ENCODE results near the gene FALEC. TPM values are rescaled to one million over a fixed set of nuclear protein-coding genes. Genes with fewer than 3 reads are reported as not detected.

The FALEC gene
- total and polyA plus RNA-seq, 11 donors = 0.18 to 0.96 (median 0.49) TPM; not detected in 7

GRCh38 chr1:150575072-150575489 is 59.5 kb downstream of the FALEC start:
- H3K27ac ChIP-seq = peak overlapping the region; percentile 99 to 100 (median 100)
- H3K36me3 ChIP-seq = peaks cover 6 to 85% (median 69%) of the 10 kb centered on the region in 9 donors
- WGBS, 4 donors = 5 to 17% (median 10%) methylated on average over 4 of the region's 4 CpGs
- DNase-seq (no peak), ATAC-seq (peak; percentile 10 to 37 (median 24))
- TF ChIP-seq, protein P1, sequence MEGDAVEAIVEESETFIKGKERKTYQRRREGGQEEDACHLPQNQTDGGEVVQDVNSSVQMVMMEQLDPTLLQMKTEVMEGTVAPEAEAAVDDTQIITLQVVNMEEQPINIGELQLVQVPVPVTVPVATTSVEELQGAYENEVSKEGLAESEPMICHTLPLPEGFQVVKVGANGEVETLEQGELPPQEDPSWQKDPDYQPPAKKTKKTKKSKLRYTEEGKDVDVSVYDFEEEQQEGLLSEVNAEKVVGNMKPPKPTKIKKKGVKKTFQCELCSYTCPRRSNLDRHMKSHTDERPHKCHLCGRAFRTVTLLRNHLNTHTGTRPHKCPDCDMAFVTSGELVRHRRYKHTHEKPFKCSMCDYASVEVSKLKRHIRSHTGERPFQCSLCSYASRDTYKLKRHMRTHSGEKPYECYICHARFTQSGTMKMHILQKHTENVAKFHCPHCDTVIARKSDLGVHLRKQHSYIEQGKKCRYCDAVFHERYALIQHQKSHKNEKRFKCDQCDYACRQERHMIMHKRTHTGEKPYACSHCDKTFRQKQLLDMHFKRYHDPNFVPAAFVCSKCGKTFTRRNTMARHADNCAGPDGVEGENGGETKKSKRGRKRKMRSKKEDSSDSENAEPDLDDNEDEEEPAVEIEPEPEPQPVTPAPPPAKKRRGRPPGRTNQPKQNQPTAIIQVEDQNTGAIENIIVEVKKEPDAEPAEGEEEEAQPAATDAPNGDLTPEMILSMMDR (IDR thresholded peaks at IDR 0.05) = no peak
- peak in 1 of 2 donors; percentile 29 for TF ChIP-seq POLR2A (IDR thresholded peaks at IDR 0.05)
- intact Hi-C loops (cut with DNase I) = loop anchor here in 6 of 10 donors (5.0 kb wide), 4 partner anchors 42 to 122 kb away; partner anchors contain the start of genes ENSA (in 1 of the 6) and GOLPH3L (in 1 of the 6)
- H3K4me1 ChIP-seq = peaks cover 12 to 64% (median 58%) of the 10 kb centered on the region in 12 donors
- H3K4me3 ChIP-seq = peak overlapping the region; percentile 80 to 99 (median 92)
- H3K27me3 ChIP-seq = no peaks in the 10 kb centered on the region
- no peaks in the 10 kb centered on the region for H3K9me3 ChIP-seq

GRCh38 chr1:150575518-150576366 is 60.2 kb downstream of the FALEC start:
- peaks cover 6 to 79% (median 68%) of the 10 kb centered on the region in 9 donors for H3K36me3 ChIP-seq
- intact Hi-C loops (cut with DNase I) = loop anchor here in 7 of 10 donors (1.0 to 5.0 kb wide), 6 partner anchors 13 to 122 kb away; partner anchors contain the start of genes ENSA (in 1 of the 7) and GOLPH3L (in 1 of the 7)
- peaks cover 15 to 63% (median 57%) of the 10 kb centered on the region in 12 donors for H3K4me1 ChIP-seq
- peak overlapping the region; percentile 80 to 99 (median 92) for H3K4me3 ChIP-seq
- WGBS, 4 donors = 0 to 8% (median 2%) methylated on average over 1 of the region's 1 CpG
- TF ChIP-seq, protein P1 (IDR thresholded peaks at IDR 0.05) = no peak
- TF ChIP-seq POLR2A (IDR thresholded peaks at IDR 0.05) = no peak
- H3K9me3 ChIP-seq = no peaks in the 10 kb centered on the region
- H3K27ac ChIP-seq = peak overlapping the region; percentile 99 to 100 (median 100)
- ATAC-seq (no peak), DNase-seq (no peak)
- H3K27me3 ChIP-seq = no peaks in the 10 kb centered on the region

GRCh38 chr1:150576367-150576711 is 60.8 kb downstream of the FALEC start:
- TF ChIP-seq, protein P1 (IDR thresholded peaks at IDR 0.05) = no peak
- TF ChIP-seq POLR2A (IDR thresholded peaks at IDR 0.05) = no peak
- Histone ChIP-seq H3K9me3 (no peaks in the 10 kb centered on the region), H3K27ac (peak overlapping the region; percentile 99 to 100 (median 100)), H3K4me3 (peak overlapping the region; percentile 80 to 99 (median 92)), H3K36me3 (peaks cover 6 to 73% (median 62%) of the 10 kb centered on the region in 9 donors), H3K27me3 (no peaks in the 10 kb centered on the region), H3K4me1 (peaks cover 15 to 57% (median 51%) of the 10 kb centered on the region in 12 donors)
- no peak for ATAC-seq
- no peak for DNase-seq
- WGBS, 4 donors = 0 to 3% (median 2%) methylated on average over 4 of the region's 4 CpGs
- intact Hi-C loops (cut with DNase I) = loop anchor here in 7 of 10 donors (1.0 to 5.0 kb wide), 6 partner anchors 14 to 121 kb away; partner anchors contain the start of genes ENSA (in 1 of the 7) and GOLPH3L (in 1 of the 7)

Measured in heart left ventricle (tissue), 16 donors.